SU-DHL-6 (cell line): ENCODE measurements around the gene MTX3.

Experiments used
- CTCF ChIP-seq: fragments of 200-600 bp; sonication (generic); IDR thresholded peaks from one replicate; pipeline ENCODE4 v1.5.1; 2017; ENCODE audit warnings: antibody characterized with exemption, mild to moderate bottlenecking, low read length, moderate library complexity; ENCODE audit not compliant: insufficient read depth, poor library complexity, severe bottlenecking
- EZH2phosphoT487 ChIP-seq: fragments of 200-600 bp; sonication (generic), shearing (Covaris generic); conservative IDR thresholded peaks from 2 replicates; pipeline ENCODE4 v1.6.1; 2018; ENCODE audit warnings: mild to moderate bottlenecking, antibody characterized with exemption, low read length, moderate library complexity, mixed read lengths

DNA sequence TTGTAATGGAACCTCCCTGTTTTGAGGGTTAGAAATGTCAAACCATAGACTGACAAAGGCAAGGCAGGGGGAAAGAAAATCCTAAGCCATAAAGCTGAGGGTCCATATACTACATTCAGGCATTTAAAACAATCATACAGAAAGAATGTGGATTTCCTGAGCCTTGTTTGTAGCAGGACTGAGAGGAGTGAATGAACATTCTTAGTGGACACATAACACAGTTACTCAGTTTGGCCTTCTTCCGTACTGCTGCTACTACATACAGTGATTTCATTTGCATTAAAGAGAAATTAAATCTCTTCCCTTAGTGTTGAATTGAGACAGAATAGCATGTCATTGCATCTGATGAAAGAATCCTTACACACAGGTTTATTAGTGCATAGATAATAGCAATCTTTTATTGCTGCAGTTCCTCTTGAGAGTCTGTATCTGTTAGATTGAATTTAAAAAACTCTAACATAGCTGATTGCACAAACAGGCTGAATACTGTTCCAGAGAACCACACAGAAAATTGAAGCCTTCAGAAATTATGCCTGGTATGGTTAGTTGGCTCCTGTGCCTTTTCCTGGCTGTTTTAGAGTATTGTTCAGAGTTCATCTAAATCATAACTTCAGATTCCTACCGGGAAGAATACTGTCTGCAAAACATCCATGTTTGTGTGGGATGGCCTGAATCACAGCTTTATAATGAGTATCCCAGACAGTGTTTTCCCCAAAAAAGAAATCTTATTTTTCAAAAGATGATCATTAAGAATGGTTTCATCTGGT, 2.0 kb upstream of the MTX3 start:
- TF ChIP-seq EZH2phosphoT487 (no peak), CTCF (no peak)
